IPS DF 4.7 (cell line): Measurements from ENCODE around the gene GMIP.
"Not testable (repeated sequence)": the region's sequence is repeated elsewhere in the genome, so short reads cannot be mapped to it uniquely, and the experiment has no call there.

Experiments
- DNase-seq: peaks from one replicate; pipeline ENCODE4 v3.0.0-alpha.2; 2013; ENCODE audit warnings: low spot score; ENCODE audit errors: extremely low read depth

GMIP gene, protein sequence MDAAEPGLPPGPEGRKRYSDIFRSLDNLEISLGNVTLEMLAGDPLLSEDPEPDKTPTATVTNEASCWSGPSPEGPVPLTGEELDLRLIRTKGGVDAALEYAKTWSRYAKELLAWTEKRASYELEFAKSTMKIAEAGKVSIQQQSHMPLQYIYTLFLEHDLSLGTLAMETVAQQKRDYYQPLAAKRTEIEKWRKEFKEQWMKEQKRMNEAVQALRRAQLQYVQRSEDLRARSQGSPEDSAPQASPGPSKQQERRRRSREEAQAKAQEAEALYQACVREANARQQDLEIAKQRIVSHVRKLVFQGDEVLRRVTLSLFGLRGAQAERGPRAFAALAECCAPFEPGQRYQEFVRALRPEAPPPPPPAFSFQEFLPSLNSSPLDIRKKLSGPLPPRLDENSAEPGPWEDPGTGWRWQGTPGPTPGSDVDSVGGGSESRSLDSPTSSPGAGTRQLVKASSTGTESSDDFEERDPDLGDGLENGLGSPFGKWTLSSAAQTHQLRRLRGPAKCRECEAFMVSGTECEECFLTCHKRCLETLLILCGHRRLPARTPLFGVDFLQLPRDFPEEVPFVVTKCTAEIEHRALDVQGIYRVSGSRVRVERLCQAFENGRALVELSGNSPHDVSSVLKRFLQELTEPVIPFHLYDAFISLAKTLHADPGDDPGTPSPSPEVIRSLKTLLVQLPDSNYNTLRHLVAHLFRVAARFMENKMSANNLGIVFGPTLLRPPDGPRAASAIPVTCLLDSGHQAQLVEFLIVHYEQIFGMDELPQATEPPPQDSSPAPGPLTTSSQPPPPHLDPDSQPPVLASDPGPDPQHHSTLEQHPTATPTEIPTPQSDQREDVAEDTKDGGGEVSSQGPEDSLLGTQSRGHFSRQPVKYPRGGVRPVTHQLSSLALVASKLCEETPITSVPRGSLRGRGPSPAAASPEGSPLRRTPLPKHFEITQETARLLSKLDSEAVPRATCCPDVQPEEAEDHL

GRCh38 chr19:19643158-19644053 lies at the start of gene GMIP:
Gene GMIP, minus strand, starts transcription at chr19:19643657. Its CDS starts 128 bp downstream, at chr19:19643529.
- DNase-seq: no peak

GRCh38 chr19:19691683-19692082 lies 48.2 kb upstream of the GMIP start:
- no peak for DNase-seq

GRCh38 chr19:19689023-19689422 lies 45.6 kb upstream of the GMIP start:
- not testable (repeated sequence) for DNase-seq

GRCh38 chr19:19687090-19687489 lies 43.6 kb upstream of the GMIP start:
- no peak for DNase-seq

DNA sequence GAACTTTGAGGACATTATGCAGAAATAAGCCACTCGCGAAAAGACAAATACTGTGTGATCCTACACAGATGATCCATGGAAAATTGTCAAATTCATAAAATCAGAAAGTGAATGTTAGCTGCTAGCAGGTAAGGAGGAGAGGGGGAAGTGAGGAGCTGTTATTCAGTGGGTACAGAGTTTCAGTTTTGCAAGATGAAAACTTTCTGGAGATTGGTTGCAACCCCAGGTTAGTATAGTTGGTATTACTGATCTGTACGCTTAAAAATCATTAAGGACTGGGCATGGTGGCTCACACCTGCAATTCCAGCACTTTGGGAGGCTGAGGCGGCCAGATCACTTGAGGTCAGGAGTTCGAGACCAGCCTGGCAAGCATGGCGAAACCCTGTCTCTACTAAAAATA lies 43.1 kb upstream of the GMIP start:
- DNase-seq: no peak

DNA sequence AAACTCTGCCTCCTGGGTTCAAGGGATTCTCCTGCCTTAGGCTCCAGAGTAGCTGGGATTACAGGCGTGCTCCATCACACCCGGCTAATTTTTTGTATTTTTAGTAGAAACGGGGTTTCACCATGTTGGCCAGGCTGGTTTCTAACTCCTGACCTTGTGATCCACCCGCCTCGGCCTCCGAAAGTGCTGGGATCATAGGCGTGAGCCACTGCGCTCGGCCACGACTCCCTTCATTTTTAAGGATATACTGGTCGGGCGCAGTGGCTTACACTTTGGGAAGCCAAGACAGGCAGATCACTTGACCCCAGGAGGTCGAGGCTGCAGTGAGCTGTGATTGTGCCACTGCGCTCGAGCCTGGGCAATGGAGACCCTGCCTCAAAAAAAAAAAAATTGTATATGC lies 42.7 kb upstream of the GMIP start:
- not testable (repeated sequence) for DNase-seq

DNA sequence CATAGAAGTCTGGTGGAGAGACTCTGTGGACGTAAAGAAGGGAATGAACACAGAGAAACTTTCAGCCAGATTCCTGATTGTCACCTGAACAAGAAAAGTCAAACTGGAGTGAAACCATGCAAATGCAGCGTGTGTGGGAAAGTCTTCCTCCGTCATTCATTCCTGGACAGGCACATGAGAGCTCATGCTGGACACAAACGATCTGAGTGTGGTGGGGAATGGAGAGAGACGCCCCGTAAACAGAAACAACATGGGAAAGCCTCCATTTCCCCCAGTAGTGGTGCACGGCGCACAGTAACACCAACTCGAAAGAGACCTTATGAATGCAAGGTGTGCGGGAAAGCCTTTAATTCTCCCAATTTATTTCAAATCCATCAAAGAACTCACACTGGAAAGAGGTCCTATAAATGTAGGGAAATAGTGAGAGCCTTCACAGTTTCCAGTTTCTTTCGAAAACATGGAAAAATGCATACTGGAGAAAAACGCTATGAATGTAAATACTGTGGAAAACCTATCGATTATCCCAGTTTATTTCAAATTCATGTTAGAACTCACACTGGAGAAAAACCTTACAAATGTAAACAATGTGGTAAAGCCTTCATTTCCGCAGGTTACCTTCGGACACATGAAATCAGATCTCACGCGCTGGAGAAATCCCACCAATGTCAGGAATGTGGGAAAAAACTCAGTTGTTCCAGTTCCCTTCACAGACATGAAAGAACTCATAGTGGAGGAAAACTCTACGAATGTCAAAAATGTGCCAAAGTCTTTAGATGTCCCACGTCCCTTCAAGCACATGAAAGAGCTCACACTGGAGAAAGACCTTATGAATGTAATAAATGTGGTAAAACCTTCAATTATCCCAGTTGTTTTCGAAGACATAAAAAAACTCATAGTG lies 36.0 kb upstream of the GMIP start:
- DNase-seq: no peak

- DNase-seq: no peak
Measured at GRCh38 chr19:19677579-19677978, 34.1 kb upstream of the GMIP start.

DNA sequence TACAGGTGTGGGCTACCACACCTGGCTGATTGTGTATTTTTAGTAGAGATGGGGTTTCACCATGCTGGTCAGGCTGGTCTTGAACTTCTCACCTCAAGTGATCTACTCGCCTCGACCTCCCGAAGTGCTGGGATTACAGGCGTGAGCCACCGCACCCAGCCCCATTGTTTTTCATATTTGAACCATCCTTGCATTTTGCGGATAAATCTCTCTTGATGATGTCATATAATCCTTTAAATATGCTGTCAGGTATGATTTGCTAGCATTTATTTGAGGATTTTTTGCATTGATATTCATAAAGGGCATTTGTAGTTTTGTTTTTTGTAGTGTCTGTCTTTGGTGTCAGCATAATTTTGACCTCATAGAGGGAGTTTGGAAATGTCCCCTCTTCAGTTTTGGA lies 30.9 kb upstream of the GMIP start:
- no peak for DNase-seq

- DNase-seq: no peak
Measured at GRCh38 chr19:19672816-19673215, 29.4 kb upstream of the GMIP start.

DNA sequence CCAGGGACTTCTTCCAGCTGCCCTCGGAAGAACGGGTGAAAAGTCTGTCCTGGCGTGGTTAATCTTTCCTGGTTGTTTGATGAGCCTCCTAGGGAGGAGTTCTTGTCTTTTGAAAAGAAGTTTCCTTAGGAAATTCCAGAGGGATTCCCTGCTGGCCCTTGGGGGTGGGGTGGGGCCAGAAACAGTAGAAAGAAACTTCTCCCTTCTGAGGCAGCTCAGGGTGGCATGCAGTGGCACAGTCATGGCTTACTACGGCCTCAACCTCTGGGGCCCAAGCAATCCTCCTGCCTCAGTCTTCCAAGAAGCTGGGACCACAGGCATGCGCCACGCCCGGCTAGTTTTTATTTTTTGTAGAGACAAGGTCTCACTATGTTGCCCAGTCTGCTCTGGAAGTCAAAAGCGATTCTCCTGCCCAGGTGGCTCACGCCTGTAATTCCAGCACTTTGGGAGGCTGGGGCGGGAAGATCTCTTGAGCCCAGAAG lies 26.7 kb upstream of the GMIP start:
- DNase-seq: no peak

DNA sequence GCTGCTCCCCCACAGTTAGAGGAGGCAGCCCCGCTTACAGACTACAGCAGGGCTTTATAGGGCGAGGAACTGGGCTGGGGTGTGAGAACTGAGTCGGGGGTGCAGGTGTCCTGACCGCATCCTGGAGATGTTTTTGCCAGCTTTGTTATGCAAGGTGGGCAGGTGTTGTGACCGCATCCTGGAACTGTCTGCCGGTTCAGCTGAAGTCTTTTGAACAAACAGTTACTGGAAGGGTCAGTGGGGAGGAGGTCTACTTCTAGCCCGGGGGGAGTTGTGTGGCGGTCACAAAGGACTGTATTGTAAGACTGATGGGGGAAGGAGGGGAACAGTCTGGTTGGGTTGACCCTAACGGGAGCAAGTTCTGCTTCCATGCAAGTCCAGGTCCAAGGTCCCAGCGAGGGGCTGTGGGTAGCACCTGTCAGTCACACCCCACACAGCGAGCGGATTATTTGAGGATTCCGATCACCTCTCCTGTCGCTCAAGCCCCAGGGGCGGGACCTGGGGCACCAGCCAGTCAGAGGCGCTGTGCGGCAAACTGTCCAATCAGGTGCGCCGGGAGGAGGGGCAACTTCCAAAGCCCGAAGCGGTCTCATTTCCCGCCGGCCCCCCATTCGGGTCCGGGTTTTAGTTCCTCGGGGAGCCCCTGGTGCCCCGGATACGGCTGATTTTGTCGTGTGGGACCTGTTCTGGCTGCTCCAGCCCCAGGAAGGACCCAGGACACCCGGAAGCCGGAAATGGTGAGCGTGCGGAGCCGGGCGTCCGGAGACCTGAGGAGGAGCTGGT lies 25.0 kb upstream of the GMIP start, which contains the start of gene ZNF101:
Gene ZNF101, plus strand, starts transcription at position 610 of the 783 bp plus-strand sequence. Its CDS starts 125 bp downstream, at position 735.
- DNase-seq: peak; percentile 84

DNA sequence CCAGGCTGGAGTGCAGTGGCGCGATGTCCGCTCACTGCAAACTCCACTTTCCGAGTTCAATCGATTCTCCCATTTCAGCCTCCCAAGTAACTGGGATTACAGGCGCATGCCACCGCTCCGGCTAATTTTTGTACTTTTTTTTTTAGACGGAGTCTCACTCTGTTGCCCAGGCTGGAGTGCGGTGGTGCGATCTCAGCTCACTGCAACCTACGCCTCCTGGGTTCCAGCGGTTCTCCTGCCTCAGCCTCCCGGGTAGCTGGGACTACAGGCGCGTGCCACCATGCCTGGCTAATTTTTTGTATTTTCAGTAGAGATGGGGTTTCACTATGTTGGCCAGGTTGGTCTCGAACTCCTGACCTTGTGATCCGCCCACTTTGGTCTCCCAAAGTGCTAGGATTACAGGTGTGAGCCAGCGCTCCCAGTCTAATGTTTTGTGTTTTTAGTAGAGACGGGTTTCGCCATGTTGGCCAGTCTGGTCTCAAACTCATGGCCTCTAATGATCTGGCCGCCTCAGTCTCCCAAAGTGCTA lies 22.0 kb upstream of the GMIP start:
- not testable (repeated sequence) for DNase-seq

GRCh38 chr19:19663256-19664120 lies 20.0 kb upstream of the GMIP start, which contains the start of gene ATP13A1:
Gene ATP13A1, minus strand, starts transcription at chr19:19663676. Its CDS starts 10 bp downstream, at chr19:19663666.
- DNase-seq: peak; percentile 86

GRCh38 chr19:19662871-19663255 lies 19.4 kb upstream of the GMIP start:
- DNase-seq: no peak

- DNase-seq: no peak
Measured at GRCh38 chr19:19662344-19662743, 18.9 kb upstream of the GMIP start.

- no peak for DNase-seq
Measured at GRCh38 chr19:19661675-19662251, 18.3 kb upstream of the GMIP start.
